Esophagus squamous epithelium (tissue), 5 donors: ENCODE measurements around the gene PKIG. TPM values are rescaled to one million over a fixed set of nuclear protein-coding genes. Genes with fewer than 3 reads are reported as not detected.
A peak's percentile ranks its signal among the peaks of the same experiment; 100 is the strongest.

Source experiments
- DNase-seq: peaks from one replicate; lab custom pipeline; 2025; lab: John Stamatoyannopoulos, UW
- H3K27ac ChIP-seq, 4 donors: fragments of 200-600 bp; sonication (generic); one replicate each; pipeline ENCODE4 v1.5.1; 2016 to 2019; ENCODE audit warnings: mild to moderate bottlenecking in 1 of 4
- H3K27me3 ChIP-seq, 4 donors: fragments of 200-600 bp; sonication (generic); 1 replicate in 3 of 4; 2 replicates in 1 of 4; pipeline versions ENCODE4 v1.5.1 to v1.6.0; 2017 to 2021; ENCODE audit warnings: antibody characterized with exemption in 1 of 4
- H3K36me3 ChIP-seq, 3 donors: fragments of 200-600 bp; sonication (generic); one replicate each; pipeline ENCODE4 v1.5.1; 2016 to 2019
- H3K4me1 ChIP-seq, 3 donors: fragments of 200-600 bp; sonication (generic); one replicate each; pipeline ENCODE4 v1.5.1; 2017 to 2019
- H3K4me3 ChIP-seq, 4 donors: fragments of 200-600 bp; sonication (generic); 1 replicate in 3 of 4; 2 replicates in 1 of 4; pipeline ENCODE4 v1.5.1; 2016 to 2019; ENCODE audit warnings: mild to moderate bottlenecking in 2 of 4, moderate library complexity in 1 of 4
- H3K9me3 ChIP-seq, 3 donors: fragments of 200-600 bp; sonication (generic); one replicate each; pipeline ENCODE4 v1.5.1; 2016 to 2019
- POLR2A ChIP-seq, 4 donors: fragments of 450-650 bp; IDR thresholded peaks; one replicate each; pipeline ENCODE4 v1.6.1; 2017; ENCODE audit warnings: antibody characterized with exemption in 4 of 4, mild to moderate bottlenecking in 4 of 4, moderate library complexity in 3 of 4
- WGBS, 2 donors: methylation state at CpG; one replicate each; pipeline ENCODE4 v1.1.5; 2018; 5-methylcytosine and 5-hydroxymethylcytosine counted together
- intact Hi-C: fragments of 100-400 bp; cut with DNase I; formaldehyde crosslinking; loops from one replicate; pipeline ENCODE4 v1.15.0; 2022
- total RNA-seq, 4 donors: library from RNA; depleted of rRNA; stranded (reverse); fragments of >200 nt; gene quantifications; one replicate each; pipeline ENCODE4 v1.1.0, GENCODE V29; 2016
- TF ChIP-seq, protein P1 (sequence below), 6 experiments: fragments of 450-650 bp in 4 of 6; fragments of 200-600 bp in 2 of 6; sonication (generic) in 2 of 6; IDR thresholded peaks; one replicate each; pipeline ENCODE4 v1.5.1; 2016 to 2019; ENCODE audit warnings: antibody characterized with exemption in 6 of 6, mild to moderate bottlenecking in 4 of 6, moderate library complexity in 4 of 6
- donor health status: DM: yes; HTN: yes; CAD: no.

PKIG gene
- total RNA-seq, 4 donors from 2014 or later = 11.0 to 80.1 (median 19.4) TPM

DNA sequence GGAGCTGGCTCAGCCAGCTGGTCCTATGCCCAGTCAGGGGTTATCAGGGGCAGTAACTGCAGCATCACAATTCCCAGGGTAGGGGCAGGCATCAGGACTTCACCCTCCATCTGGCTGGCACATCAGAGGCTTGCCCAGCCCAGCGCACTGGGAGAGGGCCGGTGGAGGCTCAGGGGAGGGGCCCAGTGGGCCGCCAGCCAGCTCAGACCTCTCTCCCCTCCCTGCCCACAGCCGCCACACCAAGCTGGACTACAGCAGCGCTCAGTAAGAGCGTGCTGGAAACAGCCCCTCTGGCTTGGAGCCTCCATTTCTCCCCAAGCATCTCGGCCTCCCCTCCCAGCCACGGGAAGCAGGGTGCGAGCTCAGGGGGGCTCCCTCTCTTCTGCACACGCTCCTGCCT, 47.2 kb downstream of the PKIG start:
- no peaks in the 10 kb centered on the region for H3K27me3 ChIP-seq
- no peaks in the 10 kb centered on the region for H3K9me3 ChIP-seq
- H3K4me1 ChIP-seq = peaks cover 0 to 28% (median 8%) of the 10 kb centered on the region in 3 donors
- peaks cover 0 to 41% (median 0%) of the 10 kb centered on the region in 3 donors for H3K36me3 ChIP-seq
- no peak overlapping the region for H3K27ac ChIP-seq
- no peak overlapping the region for H3K4me3 ChIP-seq
- WGBS, 2 donors = 90 to 100% methylated on average over 1 to 5 of the region's 10 CpGs
- intact Hi-C loops = no loop called here
- no peak for DNase-seq
- TF ChIP-seq, protein P1, sequence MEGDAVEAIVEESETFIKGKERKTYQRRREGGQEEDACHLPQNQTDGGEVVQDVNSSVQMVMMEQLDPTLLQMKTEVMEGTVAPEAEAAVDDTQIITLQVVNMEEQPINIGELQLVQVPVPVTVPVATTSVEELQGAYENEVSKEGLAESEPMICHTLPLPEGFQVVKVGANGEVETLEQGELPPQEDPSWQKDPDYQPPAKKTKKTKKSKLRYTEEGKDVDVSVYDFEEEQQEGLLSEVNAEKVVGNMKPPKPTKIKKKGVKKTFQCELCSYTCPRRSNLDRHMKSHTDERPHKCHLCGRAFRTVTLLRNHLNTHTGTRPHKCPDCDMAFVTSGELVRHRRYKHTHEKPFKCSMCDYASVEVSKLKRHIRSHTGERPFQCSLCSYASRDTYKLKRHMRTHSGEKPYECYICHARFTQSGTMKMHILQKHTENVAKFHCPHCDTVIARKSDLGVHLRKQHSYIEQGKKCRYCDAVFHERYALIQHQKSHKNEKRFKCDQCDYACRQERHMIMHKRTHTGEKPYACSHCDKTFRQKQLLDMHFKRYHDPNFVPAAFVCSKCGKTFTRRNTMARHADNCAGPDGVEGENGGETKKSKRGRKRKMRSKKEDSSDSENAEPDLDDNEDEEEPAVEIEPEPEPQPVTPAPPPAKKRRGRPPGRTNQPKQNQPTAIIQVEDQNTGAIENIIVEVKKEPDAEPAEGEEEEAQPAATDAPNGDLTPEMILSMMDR (IDR thresholded peaks at IDR 0.05) = no peak
- no peak for TF ChIP-seq POLR2A (IDR thresholded peaks at IDR 0.05)

DNA sequence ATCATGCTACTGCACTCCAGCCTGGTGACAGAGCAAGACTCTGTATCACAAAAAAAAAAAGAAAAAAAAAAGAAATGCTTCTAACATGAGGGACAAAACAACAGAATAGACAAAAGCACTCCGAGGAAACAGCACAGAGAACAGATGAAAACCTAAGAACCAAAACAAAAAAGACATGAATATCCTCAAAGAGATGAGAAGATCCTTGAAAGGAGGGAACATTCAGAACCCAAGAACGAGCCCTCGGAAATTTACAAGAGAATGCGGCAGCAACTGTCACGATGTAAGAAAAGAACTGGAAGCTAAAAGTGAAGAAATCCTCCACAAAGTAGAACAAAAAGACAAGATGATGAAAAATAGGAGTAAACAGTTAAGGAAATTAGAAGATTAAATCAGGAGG, 47.9 kb downstream of the PKIG start:
- peaks cover 0 to 32% (median 8%) of the 10 kb centered on the region in 3 donors for H3K4me1 ChIP-seq
- intact Hi-C loops = no loop called here
- peaks cover 0 to 46% (median 0%) of the 10 kb centered on the region in 3 donors for H3K36me3 ChIP-seq
- no peaks in the 10 kb centered on the region for H3K9me3 ChIP-seq
- no peak for DNase-seq
- 87 to 90% methylated on average over 5 of the region's 5 CpGs for WGBS, 2 donors
- no peaks in the 10 kb centered on the region for H3K27me3 ChIP-seq
- TF ChIP-seq, protein P1 (IDR thresholded peaks at IDR 0.05) = no peak
- no peak for TF ChIP-seq POLR2A (IDR thresholded peaks at IDR 0.05)
- H3K4me3 ChIP-seq = no peak overlapping the region
- H3K27ac ChIP-seq = no peak overlapping the region

DNA sequence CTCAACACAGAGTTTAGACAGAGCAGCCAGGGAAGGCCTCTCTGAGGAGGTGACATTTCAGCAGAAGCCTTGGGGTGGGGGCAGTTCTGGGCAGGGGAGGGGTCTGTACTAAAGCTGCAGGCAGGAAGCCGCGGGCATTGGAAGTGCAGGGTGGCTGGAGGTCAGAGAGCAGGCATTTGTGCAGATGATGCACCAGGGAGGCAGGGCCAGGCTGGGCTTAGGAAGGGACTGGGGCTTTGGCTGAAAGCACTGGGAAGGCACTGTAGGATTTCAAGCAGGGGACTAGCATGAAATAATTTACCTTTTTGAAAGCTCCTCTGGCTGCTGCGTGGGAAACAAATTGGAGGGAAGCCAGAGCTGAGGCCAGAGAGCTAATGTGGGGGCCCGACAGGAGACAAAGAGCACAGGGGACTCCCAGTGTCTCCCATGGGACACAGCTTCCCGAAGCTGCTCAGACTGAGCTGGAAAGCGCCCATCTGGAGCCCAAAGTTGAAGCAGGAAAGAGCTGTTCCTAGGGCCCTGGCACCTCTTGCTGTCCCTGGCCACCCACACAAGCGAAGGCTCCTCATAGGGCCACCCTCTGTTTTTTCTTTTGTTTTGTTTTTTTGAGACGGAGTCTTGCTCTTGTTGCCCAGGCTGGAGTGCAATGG, 49.8 kb downstream of the PKIG start:
- H3K27me3 ChIP-seq = no peaks in the 10 kb centered on the region
- intact Hi-C loops = no loop called here
- H3K4me3 ChIP-seq = no peak overlapping the region
- no peak overlapping the region for H3K27ac ChIP-seq
- no peaks in the 10 kb centered on the region for H3K9me3 ChIP-seq
- no peak for TF ChIP-seq POLR2A (IDR thresholded peaks at IDR 0.05)
- TF ChIP-seq, protein P1 (IDR thresholded peaks at IDR 0.05) = no peak
- no peak for DNase-seq
- H3K36me3 ChIP-seq = peaks cover 0 to 48% (median 4%) of the 10 kb centered on the region in 3 donors
- 70 to 75% methylated on average over 7 to 8 of the region's 8 CpGs for WGBS, 2 donors
- peaks cover 0 to 32% (median 8%) of the 10 kb centered on the region in 3 donors for H3K4me1 ChIP-seq

DNA sequence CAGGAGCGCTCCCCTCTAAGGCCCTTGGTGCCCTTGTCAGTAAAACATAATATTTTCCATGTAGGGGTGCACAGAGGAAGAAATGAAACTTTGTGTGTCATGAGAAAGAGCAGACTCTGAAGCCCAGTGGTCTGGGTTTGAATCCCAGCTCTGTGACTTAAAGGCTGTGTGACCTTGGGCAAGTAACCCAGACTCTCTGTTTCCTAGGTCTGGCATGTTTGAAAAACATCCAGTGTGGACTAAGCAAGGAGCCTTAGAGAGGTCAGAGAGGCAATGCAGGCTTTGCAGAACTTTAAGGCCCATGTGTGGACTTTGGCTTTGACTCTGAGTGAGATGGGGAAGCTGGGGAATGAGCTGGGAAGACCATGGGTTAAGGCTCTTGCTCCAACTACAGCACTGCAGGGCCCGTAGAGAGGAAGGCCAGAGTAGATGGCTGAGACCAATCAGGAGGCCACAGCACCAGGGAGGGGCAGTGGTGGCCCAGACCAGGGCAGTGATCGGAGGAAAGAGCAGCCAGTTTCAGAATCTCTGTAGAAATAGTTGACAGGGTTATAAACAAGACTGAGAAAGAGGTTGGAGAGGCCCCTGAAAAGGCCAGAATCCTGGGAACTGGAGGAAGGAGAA, 50.9 kb downstream of the PKIG start:
- H3K9me3 ChIP-seq = no peaks in the 10 kb centered on the region
- no peak for DNase-seq
- peaks cover 0 to 32% (median 11%) of the 10 kb centered on the region in 3 donors for H3K4me1 ChIP-seq
- peaks cover 0 to 37% (median 4%) of the 10 kb centered on the region in 3 donors for H3K36me3 ChIP-seq
- 64 to 71% methylated on average over 2 to 3 of the region's 3 CpGs for WGBS, 2 donors
- intact Hi-C loops = no loop called here
- H3K27ac ChIP-seq = peak overlapping the region in 3 of 4 donors; percentile 39 to 75 (median 42)
- no peaks in the 10 kb centered on the region for H3K27me3 ChIP-seq
- H3K4me3 ChIP-seq = no peak overlapping the region
- no peak for TF ChIP-seq POLR2A (IDR thresholded peaks at IDR 0.05)
- TF ChIP-seq, protein P1 (IDR thresholded peaks at IDR 0.05) = no peak
